PC-9 (cell line): ENCODE data around the gene LRRIQ3. TPM values are rescaled to one million over a fixed set of nuclear protein-coding genes. Genes with fewer than 3 reads are reported as not detected.
A peak's percentile ranks its signal among the peaks of the same experiment; 100 is the strongest.

Source experiments
- BruUV-seq: library from RNA; stranded (reverse); fragments of 400-500 nt; replicated peaks from 2 replicates; lab custom pipeline; 2021; lab: Mats Ljungman, UMichigan
- CTCF ChIA-PET: fragments of 300-600 bp; sonication (Branson Sonifier 250); formaldehyde crosslinking; loops from one replicate; lab custom pipeline; 2022; ENCODE audit warnings: antibody characterized with exemption; lab: Charles Lee
- POLR2A ChIA-PET: fragments of 300-600 bp; sonication (Branson Sonifier 250); formaldehyde crosslinking; loops from one replicate; lab custom pipeline; 2022; ENCODE audit warnings: antibody characterized with exemption; ENCODE audit not compliant: unreplicated experiment; lab: Charles Lee
- DNase-seq, 2 experiments: peaks; one replicate each; pipeline versions ENCODE4 v3.0.0 to v3.0.0-alpha.2; 2015 to 2022; ENCODE audit warnings: mixed read lengths in 1 of 2
- H2AFZ ChIP-seq: fragments of 200-600 bp; sonication (generic); 2 replicates; pipeline ENCODE4 v1.8.1; 2017; ENCODE audit warnings: antibody characterized with exemption
- H3F3A ChIP-seq: fragments of 200-600 bp; sonication (generic); 2 replicates; pipeline ENCODE4 v1.8.1; 2017; ENCODE audit warnings: antibody characterized with exemption, mild to moderate bottlenecking, low read depth; ENCODE audit not compliant: insufficient read depth
- H3K27ac ChIP-seq: fragments of 200-600 bp; sonication (generic); 2 replicates; pipeline ENCODE4 v1.6.1; 2016; ENCODE audit warnings: mixed run types
- H3K27me3 ChIP-seq: fragments of 200-600 bp; sonication (generic); 2 replicates; pipeline ENCODE4 v1.6.1; 2016; ENCODE audit warnings: low read depth, mixed run types; ENCODE audit not compliant: insufficient read depth
- H3K36me3 ChIP-seq: fragments of 200-600 bp; sonication (generic); 2 replicates; pipeline ENCODE4 v1.6.1; 2016; ENCODE audit warnings: low read depth, mixed run types
- H3K4me1 ChIP-seq: fragments of 200-600 bp; sonication (generic); replicated peaks from 2 replicates; pipeline ENCODE4 v1.6.1; 2016; ENCODE audit warnings: mixed run types; ENCODE audit not compliant: insufficient read depth
- H3K4me2 ChIP-seq: fragments of 200-600 bp; sonication (generic); 2 replicates; pipeline ENCODE4 v1.6.1; 2017; ENCODE audit warnings: mixed run types
- H3K4me3 ChIP-seq: fragments of 200-600 bp; sonication (generic); 2 replicates; pipeline ENCODE4 v1.6.1; 2016; ENCODE audit warnings: mixed run types
- H3K79me2 ChIP-seq: fragments of 200-600 bp; sonication (generic); 2 replicates; pipeline ENCODE4 v1.6.1; 2017; ENCODE audit warnings: low read depth, mixed run types
- H3K9me2 ChIP-seq: fragments of 200-600 bp; sonication (generic); 2 replicates; pipeline ENCODE4 v1.8.1; 2017; ENCODE audit warnings: mild to moderate bottlenecking; ENCODE audit not compliant: insufficient read depth
- H3K9me3 ChIP-seq: fragments of 200-600 bp; sonication (generic); 2 replicates; pipeline ENCODE4 v1.8.1; 2016; ENCODE audit warnings: low read depth; ENCODE audit not compliant: insufficient read depth
- H4K20me1 ChIP-seq: fragments of 200-600 bp; sonication (generic); 2 replicates; pipeline ENCODE4 v1.8.1; 2017; ENCODE audit not compliant: insufficient read depth
- CTCF ChIP-seq: fragments of 200-600 bp; sonication (generic); conservative IDR thresholded peaks from 2 replicates; pipeline ENCODE4 v1.6.1; 2017; ENCODE audit warnings: mixed run types, antibody characterized with exemption, mild to moderate bottlenecking, moderate library complexity
- EZH2 ChIP-seq: fragments of 200-600 bp; sonication (generic); IDR thresholded peaks from 2 replicates; pipeline ENCODE4 v1.8.0; 2017; ENCODE audit warnings: antibody characterized with exemption, low read depth
- intact Hi-C: fragments of 100-400 bp; cut with micrococcal nuclease; formaldehyde crosslinking; loops from one replicate; pipeline ENCODE4 v1.10.0; 2022; ENCODE audit not compliant: unreplicated experiment
- total RNA-seq: library from RNA; stranded (reverse); gene quantifications from 2 replicates; pipeline ENCODE4 v1.2.3, GENCODE V29; 2021

LRRIQ3 gene
- total RNA-seq, 1 experiment from 2014 or later = 1.5 TPM

GRCh38 chr1:74215229-74215628, 17.3 kb upstream of the LRRIQ3 start:
- H3K9me3 ChIP-seq = peaks cover 4% of the 10 kb centered on the region; the same call in 1 of the 2 replicates
- H2AFZ ChIP-seq = no peak overlapping the region
- H3K79me2 ChIP-seq = no peaks in the 10 kb centered on the region
- H3K4me3 ChIP-seq = no peak overlapping the region
- no peaks in the 10 kb centered on the region; the same call in 1 of the 2 replicates for H4K20me1 ChIP-seq
- BruUV-seq = no TSS peak
- TF ChIP-seq EZH2 (no peak), CTCF (no peak)
- DNase-seq = no peak
- no peak overlapping the region for H3K27ac ChIP-seq
- no peaks in the 10 kb centered on the region for H3K27me3 ChIP-seq
- H3K4me1 ChIP-seq = no peaks in the 10 kb centered on the region
- POLR2A ChIA-PET = interaction anchor here (0.6 kb wide), 1 partner anchor 23 kb away, joined by 3 read pairs; no protein-coding TSS in a partner anchor
- H3K36me3 ChIP-seq = no peaks in the 10 kb centered on the region
- no peaks in the 10 kb centered on the region for H3K9me2 ChIP-seq
- no peak overlapping the region for H3K4me2 ChIP-seq
- CTCF ChIA-PET = no interaction called here
- intact Hi-C loops = no loop called here
- no peaks in the 10 kb centered on the region for H3F3A ChIP-seq

DNA sequence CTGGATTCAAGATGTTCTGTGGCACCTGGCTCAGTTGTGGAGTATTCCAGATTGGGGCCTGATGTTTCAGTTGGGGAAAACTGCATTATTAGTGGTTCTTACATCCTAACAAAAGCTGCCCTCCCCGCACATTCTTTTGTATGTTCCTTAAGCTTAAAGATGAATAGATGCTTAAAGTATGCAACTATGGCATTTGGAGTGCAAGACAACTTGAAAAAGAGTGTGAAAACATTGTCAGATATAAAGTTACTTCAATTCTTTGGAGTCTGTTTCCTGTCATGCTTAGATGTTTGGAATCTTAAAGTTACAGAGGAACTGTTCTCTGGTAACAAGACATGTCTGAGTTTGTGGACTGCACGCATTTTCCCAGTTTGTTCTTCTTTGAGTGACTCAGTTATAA, 7.3 kb upstream of the LRRIQ3 start:
- no TSS peak for BruUV-seq
- Histone ChIP-seq H3K79me2 (no peaks in the 10 kb centered on the region), H2AFZ (no peak overlapping the region), H3F3A (no peaks in the 10 kb centered on the region), H3K36me3 (no peaks in the 10 kb centered on the region), H3K27ac (no peak overlapping the region), H3K4me2 (no peak overlapping the region), H3K9me3 (no peaks in the 10 kb centered on the region), H3K9me2 (no peaks in the 10 kb centered on the region), H3K27me3 (no peaks in the 10 kb centered on the region), H3K4me3 (no peak overlapping the region), H3K4me1 (no peaks in the 10 kb centered on the region), H4K20me1 (no peaks in the 10 kb centered on the region)
- POLR2A ChIA-PET = no interaction called here
- no peak for DNase-seq
- intact Hi-C loops = no loop called here
- CTCF ChIA-PET = no interaction called here
- no peak for TF ChIP-seq EZH2
- TF ChIP-seq CTCF = no peak

- Histone ChIP-seq H3K4me3 (peak overlapping the region; percentile 93; the same call in 1 of the 2 replicates), H2AFZ (peak overlapping the region; percentile 93; the same call in 1 of the 2 replicates), H3K9me3 (no peaks in the 10 kb centered on the region), H3K4me2 (peak overlapping the region; percentile 79), H3K27me3 (no peaks in the 10 kb centered on the region), H3K9me2 (no peaks in the 10 kb centered on the region; the same call in 1 of the 2 replicates), H3K79me2 (0 out of 2 replicates have a peak, but pooled peaks cover 11% of the 10 kb centered on the region), H3K4me1 (peaks cover 10% of the 10 kb centered on the region), H3F3A (no peaks in the 10 kb centered on the region), H4K20me1 (no peaks in the 10 kb centered on the region), H3K36me3 (no peaks in the 10 kb centered on the region), H3K27ac (no peak overlapping the region)
- no TSS peak for BruUV-seq
- intact Hi-C loops = no loop called here
- TF ChIP-seq CTCF = no peak
- TF ChIP-seq EZH2 = no peak
- ChIA-PET POLR2A (no interaction called here), CTCF (no interaction called here)
- no peak for DNase-seq
These were observed 1.5 kb upstream of the LRRIQ3 start for GRCh38 chr1:74199504-74199903.
